IMR-90 (cell line): ENCODE measurements around the gene PEX26. TPM values are rescaled to one million over a fixed set of nuclear protein-coding genes. Genes with fewer than 3 reads are reported as not detected.
A peak's percentile ranks its signal among the peaks of the same experiment; 100 is the strongest.

Source experiments
- ATAC-seq: fragments of 200-7000 bp; cut with Tn5 transposase; 2 replicates; pipeline ENCODE4 v1.9.1; 2020; ENCODE audit warnings: low read depth, mild to moderate bottlenecking, moderate library complexity
- BruUV-seq: library from RNA; stranded (reverse); fragments of 400-500 nt; replicated peaks from 2 replicates; lab custom pipeline; 2021; lab: Mats Ljungman, UMichigan
- CTCF ChIA-PET: fragments of 300-600 bp; formaldehyde crosslinking; extraction: SDS; loops from one replicate; lab custom pipeline; 2021; ENCODE audit warnings: antibody characterized with exemption; lab: Yijun Ruan, JAX
- POLR2A ChIA-PET: fragments of 300-600 bp; sonication (Branson Sonifier 250); formaldehyde crosslinking; loops from one replicate; lab custom pipeline; 2022; ENCODE audit warnings: antibody characterized with exemption; ENCODE audit not compliant: unreplicated experiment; lab: Charles Lee
- DNase-seq: peaks from one replicate; pipeline ENCODE4 v3.0.0; 2013
- H2AFZ ChIP-seq: replicated peaks from 2 replicates; pipeline ENCODE3; 2013; ENCODE audit warnings: low read length, mild to moderate bottlenecking; ENCODE audit not compliant: poor library complexity
- H2AK5ac ChIP-seq: 2 replicates; pipeline ENCODE4 v1.6.1; 2013; ENCODE audit warnings: low read depth, low read length, inconsistent platforms
- H2AK9ac ChIP-seq: replicated peaks from 2 replicates; pipeline ENCODE3; 2013; ENCODE audit warnings: mild to moderate bottlenecking, low read depth, low read length, moderate library complexity; ENCODE audit not compliant: poor library complexity
- H2BK120ac ChIP-seq: 2 replicates; pipeline ENCODE4 v1.6.1; 2013; ENCODE audit warnings: low read depth, low read length, inconsistent platforms
- H2BK15ac ChIP-seq: 3 replicates; pipeline ENCODE4 v1.6.1; 2013; ENCODE audit warnings: low read depth, low read length, inconsistent platforms
- H2BK20ac ChIP-seq: 2 replicates; pipeline ENCODE4 v1.6.1; 2013; ENCODE audit warnings: low read depth, mild to moderate bottlenecking, inconsistent platforms, low read length, moderate library complexity
- H2BK5ac ChIP-seq: 2 replicates; pipeline ENCODE4 v1.6.1; 2013; ENCODE audit warnings: mild to moderate bottlenecking, low read depth, low read length, inconsistent platforms; ENCODE audit not compliant: poor library complexity, severe bottlenecking
- H3K14ac ChIP-seq: replicated peaks from 2 replicates; pipeline ENCODE4 v1.6.1; 2013; ENCODE audit warnings: low read depth, low read length, inconsistent platforms
- H3K18ac ChIP-seq: 2 replicates; pipeline ENCODE4 v1.6.1; 2013; ENCODE audit warnings: low read depth, low read length, control low read depth
- H3K23ac ChIP-seq: 2 replicates; pipeline ENCODE4 v1.6.1; 2013; ENCODE audit warnings: low read depth, low read length, inconsistent platforms
- H3K27ac ChIP-seq: 2 replicates; pipeline ENCODE4 v1.5.1; 2013; ENCODE audit warnings: mild to moderate bottlenecking, control low read depth, low read length; ENCODE audit not compliant: insufficient read depth
- H3K27me3 ChIP-seq: 2 replicates; pipeline ENCODE4 v1.6.1; 2013; ENCODE audit warnings: low read length; ENCODE audit not compliant: control insufficient read depth, insufficient read depth
- H3K36me3 ChIP-seq: 2 replicates; pipeline ENCODE4 v1.6.1; 2013; ENCODE audit warnings: low read length, mixed read lengths; ENCODE audit not compliant: control insufficient read depth, insufficient read depth
- H3K4ac ChIP-seq: 2 replicates; pipeline ENCODE4 v1.6.1; 2013; ENCODE audit warnings: low read depth, low read length, inconsistent platforms
- H3K4me1 ChIP-seq: 2 replicates; pipeline ENCODE4 v1.6.1; 2013; ENCODE audit warnings: low read length, mixed read lengths; ENCODE audit not compliant: control insufficient read depth, insufficient read depth
- H3K4me2 ChIP-seq: 2 replicates; pipeline ENCODE4 v1.6.1; 2013; ENCODE audit warnings: low read depth, mild to moderate bottlenecking, control low read depth, low read length, moderate library complexity
- H3K4me3 ChIP-seq: 2 replicates; pipeline ENCODE4 v1.5.1; 2013; ENCODE audit warnings: low read depth, mild to moderate bottlenecking, control low read depth, low read length, moderate library complexity; ENCODE audit not compliant: insufficient read depth
- H3K56ac ChIP-seq: 2 replicates; pipeline ENCODE4 v1.6.1; 2013; ENCODE audit warnings: low read length, inconsistent platforms; ENCODE audit not compliant: insufficient read depth; ENCODE audit errors: extremely low read depth
- H3K79me1 ChIP-seq, 2 experiments: 2 replicates each; pipeline ENCODE4 v1.6.1; 2013; ENCODE audit warnings: low read length in 2 of 2, inconsistent platforms in 1 of 2, low read depth in 1 of 2
- H3K9ac ChIP-seq: 2 replicates; pipeline ENCODE4 v1.6.1; 2013; ENCODE audit warnings: low read depth, low read length, control low read depth
- H3K9me1 ChIP-seq: 2 replicates; pipeline ENCODE4 v1.6.1; 2013; ENCODE audit warnings: low read length, inconsistent platforms; ENCODE audit not compliant: insufficient read depth
- H3K9me3 ChIP-seq: 2 replicates; pipeline ENCODE4 v1.6.1; 2013; ENCODE audit warnings: low read length; ENCODE audit not compliant: control insufficient read depth, insufficient read depth
- H4K20me1 ChIP-seq: 2 replicates; pipeline ENCODE4 v1.6.1; 2013; ENCODE audit warnings: low read length, inconsistent platforms; ENCODE audit not compliant: insufficient read depth
- H4K5ac ChIP-seq: 2 replicates; pipeline ENCODE4 v1.6.1; 2013; ENCODE audit warnings: mild to moderate bottlenecking, low read depth, low read length, control low read depth
- H4K8ac ChIP-seq, 2 experiments: 2 replicates each; pipeline ENCODE4 v1.6.1; 2013; ENCODE audit warnings: low read depth in 2 of 2, low read length in 2 of 2, control low read depth in 1 of 2, inconsistent platforms in 1 of 2
- H4K91ac ChIP-seq: 2 replicates; pipeline ENCODE4 v1.6.1; 2013; ENCODE audit warnings: low read depth, low read length, inconsistent platforms; ENCODE audit not compliant: insufficient read depth
- BHLHE40 ChIP-seq: fragments of 150-350 bp; IDR thresholded peaks from 2 replicates; pipeline ENCODE4 v1.6.1; 2016; ENCODE audit warnings: mild to moderate bottlenecking, low read depth, low read length
- CEBPB ChIP-seq: IDR thresholded peaks from 2 replicates; pipeline ENCODE4 v1.6.1; 2012; ENCODE audit warnings: low read depth, low read length, improper control_type of control experiment
- FOS ChIP-seq: fragments of 150-350 bp; IDR thresholded peaks from 2 replicates; pipeline ENCODE4 v1.6.1; 2016; ENCODE audit warnings: low read depth, low read length
- MAFK ChIP-seq: IDR thresholded peaks from 2 replicates; pipeline ENCODE4 v1.6.1; 2012; ENCODE audit warnings: low read depth, low read length, improper control_type of control experiment
- MAZ ChIP-seq: IDR thresholded peaks from 2 replicates; pipeline ENCODE4 v1.6.1; 2012; ENCODE audit warnings: low read depth, mild to moderate bottlenecking, low read length, improper control_type of control experiment, moderate library complexity, borderline replicate concordance
- MXI1 ChIP-seq: IDR thresholded peaks from 2 replicates; pipeline ENCODE4 v1.6.1; 2012; ENCODE audit warnings: low read depth, mild to moderate bottlenecking, low read length, moderate library complexity, borderline replicate concordance
- NFE2L2 ChIP-seq: fragments of 150-350 bp; IDR thresholded peaks from 2 replicates; pipeline ENCODE4 v1.6.1; 2016; ENCODE audit warnings: low read depth, mild to moderate bottlenecking, low read length
- POLR2A ChIP-seq: IDR thresholded peaks from 2 replicates; pipeline ENCODE4 v1.6.1; 2012; ENCODE audit warnings: mild to moderate bottlenecking, low read depth, low read length
- RAD21 ChIP-seq: IDR thresholded peaks from 2 replicates; pipeline ENCODE4 v1.6.1; 2012; ENCODE audit warnings: low read length, improper control_type of control experiment
- RCOR1 ChIP-seq: IDR thresholded peaks from 2 replicates; pipeline ENCODE4 v1.6.1; 2012; ENCODE audit warnings: mild to moderate bottlenecking, low read length, improper control_type of control experiment; ENCODE audit not compliant: insufficient replicate concordance
- RFX5 ChIP-seq: IDR thresholded peaks from 2 replicates; pipeline ENCODE4 v1.8.0; 2012; ENCODE audit warnings: low read depth, mild to moderate bottlenecking, low read length, moderate library complexity
- SMC3 ChIP-seq: fragments of 150-350 bp; IDR thresholded peaks from 2 replicates; pipeline ENCODE4 v1.6.1; 2016; ENCODE audit warnings: low read depth, mild to moderate bottlenecking, antibody characterized with exemption, low read length, moderate library complexity
- WGBS, 2 experiments: methylation state at CpG; one replicate each; pipeline versions ENCODE4 v1.1.5 to v1.1.7; 2013; ENCODE audit warnings: missing lambda C conversion rate in 2 of 2; ENCODE audit not compliant: insufficient read length in 1 of 2; ENCODE audit errors: extremely low coverage in 2 of 2; 5-methylcytosine and 5-hydroxymethylcytosine counted together
- dilution Hi-C: fragments of 300-500 bp; cut with HindIII; formaldehyde crosslinking; loops from one replicate; pipeline ENCODE4 v1.14.3; 2018; ENCODE audit warnings: low sequenced_read_pairs; ENCODE audit not compliant: unreplicated experiment
- in situ Hi-C: fragments of 300-500 bp; cut with MboI; formaldehyde crosslinking; loops from 3 replicates; pipeline ENCODE4 v1.14.3; 2019; ENCODE audit warnings: low sequenced_read_pairs, inconsistent platforms, mixed read lengths
- intact Hi-C: fragments of 100-400 bp; cut with micrococcal nuclease; formaldehyde crosslinking; loops from 2 replicates; pipeline ENCODE4 v1.10.0; 2022
- polyA plus RNA-seq, 3 experiments: library from polyadenylated mRNA; depleted of rRNA; stranded (reverse); fragments of >200 nt; gene quantifications; 2 replicates each; pipeline ENCODE4 v1.2.3, GENCODE V29; 2012; ENCODE audit warnings: low replicate concordance in 1 of 3
- total RNA-seq: library from RNA; depleted of rRNA; stranded (reverse); fragments of >200 nt; gene quantifications from 2 replicates; pipeline ENCODE4 v1.2.3, GENCODE V29; 2012
- TF ChIP-seq, protein P1 (sequence below): fragments of 150-350 bp; IDR thresholded peaks from 2 replicates; pipeline ENCODE4 v1.6.1; 2017; ENCODE audit warnings: mild to moderate bottlenecking, antibody characterized with exemption, low read length, low read depth
- TF ChIP-seq, protein P2 (sequence below): conservative IDR thresholded peaks from 2 replicates; pipeline ENCODE4 v1.5.1; 2012; ENCODE audit warnings: mild to moderate bottlenecking, low read depth, low read length, improper control_type of control experiment
- TF ChIP-seq, protein P3 (sequence below): fragments of 150-350 bp; IDR thresholded peaks from 2 replicates; pipeline ENCODE4 v1.6.1; 2016; ENCODE audit warnings: low read depth, mild to moderate bottlenecking, low read length, moderate library complexity, borderline replicate concordance

The PEX26 gene
- total and polyA plus RNA-seq, 2 of the 4 experiments (the other 2 are of a cell fraction) = 12.2 to 18.5 TPM

DNA sequence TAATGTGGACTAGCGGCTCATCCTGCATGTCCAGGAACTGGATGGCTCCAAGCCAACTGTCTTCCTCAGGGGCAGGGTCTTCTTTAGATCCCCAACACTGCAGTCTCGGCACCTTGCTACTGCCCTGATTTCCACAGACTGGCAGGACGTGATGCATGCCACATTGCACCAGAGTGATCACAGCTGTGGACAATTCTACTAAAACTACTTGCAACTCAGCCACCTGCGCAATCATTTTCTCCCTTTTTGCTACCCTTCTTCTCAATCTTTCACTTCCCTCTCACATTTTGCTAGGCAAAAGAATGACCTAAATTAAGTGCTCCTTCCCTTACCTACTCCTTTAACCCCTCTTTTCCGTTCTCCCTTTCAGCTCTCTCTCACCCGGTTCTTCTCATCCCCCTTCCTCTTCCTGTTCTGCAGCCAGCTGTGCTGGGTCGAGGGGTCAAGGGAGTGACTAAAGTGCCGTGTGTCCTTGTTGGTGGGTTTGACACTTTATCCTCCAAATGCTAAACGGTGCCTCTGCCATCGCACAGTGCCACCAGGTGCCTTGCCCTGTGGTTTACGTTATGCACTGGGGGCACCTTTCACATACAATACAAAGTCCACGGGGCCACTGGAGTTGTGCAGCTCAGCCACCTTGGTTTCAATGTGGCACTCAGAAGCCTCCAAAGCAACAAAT is 11.5 kb upstream of the PEX26 start:
- Histone ChIP-seq H4K8ac (no peak overlapping the region), H3K9ac (no peak overlapping the region), H3K79me1 (no peaks in the 10 kb centered on the region), H2BK20ac (no peak overlapping the region), H2BK15ac (no peak overlapping the region), H3K27me3 (no peaks in the 10 kb centered on the region), H3K4ac (no peak overlapping the region), H3K9me3 (no peaks in the 10 kb centered on the region), H3K14ac (0 out of 2 replicates have a peak overlapping the region, but pooled peaks have one; percentile 22), H2AK9ac (peak overlapping the region; percentile 33), H2AK5ac (no peak overlapping the region), H4K20me1 (no peaks in the 10 kb centered on the region), H4K5ac (no peak overlapping the region), H3K4me2 (no peak overlapping the region), H3K4me1 (peaks cover 6% of the 10 kb centered on the region), H2BK5ac (no peak overlapping the region), H3K36me3 (no peaks in the 10 kb centered on the region), H3K56ac (no peak overlapping the region), H3K23ac (no peak overlapping the region), H3K4me3 (no peak overlapping the region), H2AFZ (no peak overlapping the region), H2BK120ac (no peak overlapping the region), H3K9me1 (peaks cover 6% of the 10 kb centered on the region; the same call in 1 of the 2 replicates), H3K27ac (no peak overlapping the region), H3K18ac (no peak overlapping the region), H4K91ac (no peak overlapping the region)
- CTCF ChIA-PET = interaction anchor here (2.4 kb wide), 1 partner anchor 10 kb away, joined by 12 read pairs; no protein-coding TSS in a partner anchor
- no peak for ATAC-seq
- WGBS, 2 experiments = 65 to 100% methylated on average over 2 to 7 of the region's 12 CpGs
- intact Hi-C loops (no loop called here), in situ Hi-C loops (loop anchor here (5.0 to 25.0 kb wide), 3 partner anchors 74 to 504 kb away; partner anchors contain the start of gene SLC25A18), dilution Hi-C loops (no loop called here)
- POLR2A ChIA-PET = no interaction called here
- BruUV-seq = no TSS peak
- DNase-seq = no peak
- TF ChIP-seq, protein P1, sequence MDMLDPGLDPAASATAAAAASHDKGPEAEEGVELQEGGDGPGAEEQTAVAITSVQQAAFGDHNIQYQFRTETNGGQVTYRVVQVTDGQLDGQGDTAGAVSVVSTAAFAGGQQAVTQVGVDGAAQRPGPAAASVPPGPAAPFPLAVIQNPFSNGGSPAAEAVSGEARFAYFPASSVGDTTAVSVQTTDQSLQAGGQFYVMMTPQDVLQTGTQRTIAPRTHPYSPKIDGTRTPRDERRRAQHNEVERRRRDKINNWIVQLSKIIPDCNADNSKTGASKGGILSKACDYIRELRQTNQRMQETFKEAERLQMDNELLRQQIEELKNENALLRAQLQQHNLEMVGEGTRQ = no peak
- TF ChIP-seq FOS (no peak), MXI1 (no peak), SMC3 (no peak), RCOR1 (no peak), RAD21 (no peak), MAFK (no peak), RFX5 (no peak), MAZ (no peak), POLR2A (no peak), BHLHE40 (no peak), CEBPB (no peak), NFE2L2 (no peak)
- TF ChIP-seq, protein P2, sequence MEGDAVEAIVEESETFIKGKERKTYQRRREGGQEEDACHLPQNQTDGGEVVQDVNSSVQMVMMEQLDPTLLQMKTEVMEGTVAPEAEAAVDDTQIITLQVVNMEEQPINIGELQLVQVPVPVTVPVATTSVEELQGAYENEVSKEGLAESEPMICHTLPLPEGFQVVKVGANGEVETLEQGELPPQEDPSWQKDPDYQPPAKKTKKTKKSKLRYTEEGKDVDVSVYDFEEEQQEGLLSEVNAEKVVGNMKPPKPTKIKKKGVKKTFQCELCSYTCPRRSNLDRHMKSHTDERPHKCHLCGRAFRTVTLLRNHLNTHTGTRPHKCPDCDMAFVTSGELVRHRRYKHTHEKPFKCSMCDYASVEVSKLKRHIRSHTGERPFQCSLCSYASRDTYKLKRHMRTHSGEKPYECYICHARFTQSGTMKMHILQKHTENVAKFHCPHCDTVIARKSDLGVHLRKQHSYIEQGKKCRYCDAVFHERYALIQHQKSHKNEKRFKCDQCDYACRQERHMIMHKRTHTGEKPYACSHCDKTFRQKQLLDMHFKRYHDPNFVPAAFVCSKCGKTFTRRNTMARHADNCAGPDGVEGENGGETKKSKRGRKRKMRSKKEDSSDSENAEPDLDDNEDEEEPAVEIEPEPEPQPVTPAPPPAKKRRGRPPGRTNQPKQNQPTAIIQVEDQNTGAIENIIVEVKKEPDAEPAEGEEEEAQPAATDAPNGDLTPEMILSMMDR = no peak
- TF ChIP-seq, protein P3, sequence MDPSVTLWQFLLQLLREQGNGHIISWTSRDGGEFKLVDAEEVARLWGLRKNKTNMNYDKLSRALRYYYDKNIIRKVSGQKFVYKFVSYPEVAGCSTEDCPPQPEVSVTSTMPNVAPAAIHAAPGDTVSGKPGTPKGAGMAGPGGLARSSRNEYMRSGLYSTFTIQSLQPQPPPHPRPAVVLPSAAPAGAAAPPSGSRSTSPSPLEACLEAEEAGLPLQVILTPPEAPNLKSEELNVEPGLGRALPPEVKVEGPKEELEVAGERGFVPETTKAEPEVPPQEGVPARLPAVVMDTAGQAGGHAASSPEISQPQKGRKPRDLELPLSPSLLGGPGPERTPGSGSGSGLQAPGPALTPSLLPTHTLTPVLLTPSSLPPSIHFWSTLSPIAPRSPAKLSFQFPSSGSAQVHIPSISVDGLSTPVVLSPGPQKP = no peak
